NCI-H226 (cell line): ENCODE data around the gene CTF1.

Experiments
- DNase-seq: peaks from one replicate; pipeline ENCODE4 v3.0.0-alpha.2; 2015

CTF1 gene

DNA sequence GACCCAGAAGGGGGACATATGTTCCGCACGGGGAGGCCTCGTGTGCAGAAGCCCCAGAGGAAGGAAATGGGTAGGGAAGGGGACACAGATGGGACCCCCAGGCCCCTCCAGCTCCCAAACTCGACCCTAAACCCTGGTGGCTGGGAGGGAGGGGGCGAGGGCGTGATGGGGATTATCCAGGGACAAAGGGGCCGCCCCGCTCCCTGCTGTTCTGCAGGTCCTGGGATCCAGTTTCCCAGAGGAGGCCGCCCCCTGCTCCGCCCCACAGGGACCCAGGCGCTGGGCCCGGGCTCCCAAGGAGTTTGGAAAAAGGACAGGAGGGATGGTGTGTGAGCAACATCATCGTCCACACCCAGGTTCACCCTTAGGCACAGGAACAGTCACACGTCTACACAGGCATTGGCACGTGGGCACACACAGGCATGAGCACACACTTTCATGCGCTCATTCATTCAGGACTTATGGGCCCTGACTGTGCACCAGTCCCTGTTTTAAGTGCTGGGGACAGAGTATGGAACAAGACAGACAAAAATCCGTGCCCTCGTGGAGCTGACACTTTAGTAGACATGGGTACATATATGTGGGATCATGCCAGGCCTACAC is 14.1 kb downstream of the CTF1 start:
- DNase-seq, result no peak

DNA sequence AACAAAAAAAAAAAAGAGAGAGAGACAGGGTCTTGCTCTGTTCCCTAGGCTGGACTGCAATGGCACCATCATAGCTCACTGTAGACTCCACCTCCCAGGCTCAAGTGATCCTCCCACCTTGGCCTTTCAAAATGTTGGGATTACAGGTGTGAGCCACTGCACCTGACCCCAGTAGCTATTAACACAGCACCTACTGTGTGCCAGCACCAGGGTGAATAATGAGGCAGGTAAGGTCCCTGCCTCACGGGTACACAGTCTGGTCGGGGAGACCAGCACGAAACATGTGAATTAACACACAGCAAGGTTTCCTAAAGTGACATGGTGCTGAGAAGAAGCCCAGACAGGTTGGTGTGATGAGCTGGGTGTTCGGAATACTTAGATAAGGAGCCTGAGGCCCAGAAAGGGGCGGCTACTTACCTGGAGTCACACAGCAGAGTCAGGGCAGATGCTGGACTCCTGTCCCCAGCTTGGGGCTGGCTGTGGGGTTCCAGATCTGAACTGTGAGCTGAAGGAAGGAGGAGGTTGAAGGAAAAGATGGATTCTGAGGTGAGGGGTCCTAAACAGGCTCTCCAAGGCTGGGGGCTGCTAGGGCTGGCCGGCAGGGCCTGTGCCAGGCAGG is 16.5 kb downstream of the CTF1 start:
- no peak for DNase-seq

- DNase-seq, result no peak
Measured at GRCh38 chr16:30914830-30915229, 18.4 kb downstream of the CTF1 start.

DNA sequence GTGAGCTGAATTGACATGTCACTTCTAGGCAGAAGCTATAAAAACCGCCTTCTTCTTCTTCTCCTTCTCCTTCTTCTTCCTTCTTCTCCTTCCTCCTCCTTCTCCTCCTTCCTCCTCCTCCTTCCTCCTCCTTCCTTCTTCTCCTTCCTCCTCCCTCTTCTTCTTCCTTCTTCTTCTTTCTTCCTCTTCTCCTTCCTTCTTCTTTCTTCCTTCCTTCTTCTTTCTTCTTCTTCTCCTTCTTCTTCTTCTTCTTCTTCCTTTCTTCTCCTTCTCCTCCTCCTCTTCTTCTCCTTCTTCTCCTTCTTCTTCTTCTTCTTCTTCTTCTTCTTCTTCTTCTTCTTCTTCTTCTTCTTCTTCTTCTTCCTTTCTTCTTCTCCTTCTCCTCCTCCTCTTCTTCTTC is 22.2 kb downstream of the CTF1 start:
- DNase-seq, result no peak

GRCh38 chr16:30920891-30921290 is 24.5 kb downstream of the CTF1 start:
- DNase-seq, result no peak

DNA sequence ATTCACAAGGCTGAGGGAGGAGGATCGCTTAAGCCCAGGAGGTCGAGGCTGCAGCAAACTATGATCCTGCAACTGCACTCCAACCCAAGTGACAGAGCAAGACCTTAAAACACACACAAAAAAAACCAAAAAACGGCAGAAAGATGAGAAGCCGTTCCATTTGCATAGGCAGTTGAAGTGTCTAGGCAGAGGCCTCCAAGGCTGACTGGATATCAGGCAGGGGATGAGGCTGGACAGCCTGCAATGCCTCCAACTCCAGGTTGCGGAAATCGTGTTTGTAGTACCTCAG is 25.0 kb downstream of the CTF1 start:
- no peak for DNase-seq

DNA sequence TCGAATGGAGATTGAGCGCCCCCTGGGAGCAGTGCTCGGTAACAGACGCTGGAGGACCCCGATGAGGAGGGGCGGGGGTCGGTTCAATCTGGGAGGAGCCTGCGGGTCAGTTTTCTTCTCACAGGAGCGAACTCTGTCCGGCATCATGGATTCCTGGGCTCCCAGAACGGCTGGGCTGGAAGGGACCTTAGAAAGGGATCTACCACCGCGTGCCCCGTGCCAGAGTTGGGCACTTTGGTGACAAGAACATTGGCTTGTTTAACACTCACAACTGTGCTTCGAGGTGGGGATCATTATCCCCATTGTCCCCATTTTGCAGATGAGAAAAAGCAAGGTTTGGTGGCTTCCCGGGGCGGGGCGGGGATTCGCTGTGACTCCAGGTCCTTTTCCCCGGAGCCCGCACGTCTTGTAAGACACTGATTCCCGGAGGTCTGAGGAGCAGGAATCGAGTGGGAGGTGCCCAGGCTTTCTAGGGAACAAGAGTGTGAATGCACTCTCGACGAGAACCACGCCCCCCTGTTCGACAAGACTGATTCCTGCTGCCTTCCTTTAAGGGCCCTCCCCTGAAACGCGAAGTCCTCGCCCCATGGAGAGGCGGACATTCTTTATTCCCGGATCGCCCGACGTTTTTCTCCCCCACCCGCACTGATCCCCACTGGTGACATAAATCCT is 25.5 kb downstream of the CTF1 start:
- peak; percentile 87 for DNase-seq

GRCh38 chr16:30922420-30922959 is 26.1 kb downstream of the CTF1 start:
- DNase-seq, result peak; percentile 98

DNA sequence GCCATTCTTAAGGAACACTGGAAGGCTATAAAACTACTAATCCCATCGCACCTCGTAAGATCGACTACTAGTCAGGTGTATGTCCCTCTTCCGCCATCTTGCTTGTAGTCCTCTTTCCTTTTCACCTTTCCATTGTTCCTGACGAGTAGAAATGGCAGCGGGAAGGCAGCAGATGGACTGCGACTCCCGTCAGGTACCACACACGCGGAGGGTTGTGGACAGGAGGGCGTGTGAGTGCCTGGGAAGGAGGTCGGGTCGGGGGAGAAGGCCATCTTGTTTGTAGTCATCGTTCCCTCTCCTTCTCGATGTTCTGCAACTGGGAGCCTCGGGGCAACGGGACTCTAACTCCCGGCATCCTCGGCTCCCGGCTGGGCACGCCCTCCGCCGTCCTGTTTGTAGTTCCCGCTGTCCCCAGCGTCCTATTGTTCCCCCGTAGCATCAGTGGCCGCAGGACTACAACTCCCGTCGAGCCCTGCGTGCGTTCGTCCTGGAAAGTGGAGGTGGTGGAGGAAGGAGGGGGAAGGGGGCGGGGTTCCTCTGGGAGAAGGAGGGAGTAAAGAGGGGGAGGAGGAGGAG is 26.6 kb downstream of the CTF1 start:
- DNase-seq, result peak; percentile 99

DNA sequence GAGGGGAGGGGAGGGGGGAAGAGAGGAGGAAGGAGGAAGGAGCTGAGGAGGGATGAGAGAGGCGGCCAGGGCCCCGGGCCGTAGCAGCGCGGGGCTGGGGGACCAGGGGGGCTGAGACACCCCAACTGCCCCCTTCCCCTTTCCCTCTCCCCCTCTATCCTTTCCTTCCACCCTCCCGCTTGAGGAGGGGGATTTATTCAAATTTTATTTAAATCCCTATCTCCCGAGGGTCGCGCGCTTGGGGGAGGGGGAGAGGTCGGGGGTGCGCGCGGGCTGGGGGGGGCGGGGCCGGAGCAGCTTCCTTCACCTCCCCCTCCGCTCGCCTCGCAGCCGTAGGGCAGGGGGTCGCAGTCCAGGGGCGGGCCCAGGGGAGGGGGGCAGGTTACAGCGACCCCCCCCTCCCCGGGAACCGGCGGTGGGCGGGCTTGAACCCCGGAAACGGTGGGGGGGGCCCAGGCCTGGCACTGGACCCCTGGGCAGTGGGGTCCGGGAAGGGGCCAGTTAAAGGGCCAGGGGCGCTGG is 27.2 kb downstream of the CTF1 start, which contains the start of gene FBXL19:
TSS of gene FBXL19 (plus strand) at position 19 of the 522 bp plus-strand sequence. CDS start 2,183 bp downstream, outside the sequence.
- no peak for DNase-seq

DNA sequence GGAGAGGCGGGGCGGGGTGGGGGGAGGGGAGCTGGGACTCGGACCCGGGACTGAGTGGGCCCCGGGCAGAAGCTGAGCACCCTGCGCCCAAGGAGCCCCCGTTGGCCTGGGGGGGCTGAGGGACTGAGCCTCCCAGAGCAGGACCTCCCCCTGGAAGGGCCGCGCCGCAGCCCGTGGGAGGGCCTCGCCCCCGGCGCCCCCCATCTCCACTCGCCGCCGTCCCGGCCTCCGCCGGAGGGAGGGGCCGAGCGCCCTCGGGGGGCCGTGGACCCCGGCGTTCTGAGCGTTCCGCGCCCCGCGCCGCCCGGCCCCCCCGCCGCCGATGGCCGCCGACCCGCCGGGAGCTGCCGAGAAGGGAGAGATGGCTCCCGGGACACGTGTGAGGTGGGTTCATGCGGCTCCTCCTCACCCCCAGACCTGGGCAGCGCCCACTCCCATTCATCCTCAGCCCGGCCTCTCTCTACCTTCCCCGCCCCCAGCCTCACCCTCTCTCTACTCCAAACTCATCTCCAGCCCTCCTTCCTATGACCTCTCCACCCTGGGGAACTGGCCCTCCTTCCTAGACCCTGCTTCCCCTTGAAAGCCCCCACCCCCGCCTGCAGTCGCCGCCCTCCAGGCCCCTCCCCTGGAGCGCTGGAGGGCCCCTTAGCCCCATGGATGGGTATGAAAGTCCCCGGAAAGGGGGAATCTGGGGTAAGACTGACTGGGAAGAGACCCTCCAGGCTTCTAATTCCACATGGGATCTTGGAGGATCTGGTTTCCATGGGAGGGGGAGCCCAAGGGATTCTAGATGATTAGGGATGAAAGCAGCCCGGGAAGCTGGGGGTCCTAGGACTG is 27.9 kb downstream of the CTF1 start:
- DNase-seq, result no peak

DNA sequence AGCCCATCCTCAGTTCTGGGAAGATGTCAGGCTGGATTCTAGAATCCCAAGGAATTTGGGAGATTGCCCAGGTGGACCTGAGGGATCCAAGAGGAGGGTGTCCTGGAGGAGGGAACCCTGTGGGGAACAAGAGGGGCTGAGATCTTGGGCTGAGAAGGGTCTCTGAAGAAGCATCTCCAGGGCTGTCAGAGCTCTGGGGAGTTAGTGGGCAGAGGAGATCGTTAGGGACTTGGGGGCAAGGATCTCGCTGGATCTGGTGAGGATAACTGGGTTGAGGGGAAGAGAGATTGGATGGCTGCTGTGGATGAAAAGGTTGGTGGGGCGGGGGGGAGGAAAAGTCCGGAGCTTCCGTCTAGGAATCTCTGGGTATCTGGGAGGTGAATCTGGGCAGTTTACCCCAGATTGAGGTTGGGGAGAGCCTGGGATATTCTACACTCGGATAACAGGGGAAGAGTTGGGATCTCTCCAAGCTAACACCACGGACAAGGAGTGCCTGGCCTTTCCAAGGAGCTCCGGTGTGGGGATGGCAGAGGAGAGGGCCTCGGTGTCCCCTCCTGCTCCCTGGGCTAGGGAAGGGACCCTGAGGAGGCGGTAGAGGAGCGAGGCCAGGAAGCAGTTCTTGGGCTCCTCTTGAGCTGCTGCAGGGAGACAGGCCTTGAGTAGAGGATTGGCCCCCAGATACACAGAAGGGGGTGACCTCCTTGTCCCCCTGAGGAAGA is 28.7 kb downstream of the CTF1 start:
- no peak for DNase-seq

GRCh38 chr16:30925632-30925987 is 29.2 kb downstream of the CTF1 start:
- no peak for DNase-seq

- DNase-seq, result no peak
Measured at GRCh38 chr16:30925995-30926811, 29.8 kb downstream of the CTF1 start.

DNA sequence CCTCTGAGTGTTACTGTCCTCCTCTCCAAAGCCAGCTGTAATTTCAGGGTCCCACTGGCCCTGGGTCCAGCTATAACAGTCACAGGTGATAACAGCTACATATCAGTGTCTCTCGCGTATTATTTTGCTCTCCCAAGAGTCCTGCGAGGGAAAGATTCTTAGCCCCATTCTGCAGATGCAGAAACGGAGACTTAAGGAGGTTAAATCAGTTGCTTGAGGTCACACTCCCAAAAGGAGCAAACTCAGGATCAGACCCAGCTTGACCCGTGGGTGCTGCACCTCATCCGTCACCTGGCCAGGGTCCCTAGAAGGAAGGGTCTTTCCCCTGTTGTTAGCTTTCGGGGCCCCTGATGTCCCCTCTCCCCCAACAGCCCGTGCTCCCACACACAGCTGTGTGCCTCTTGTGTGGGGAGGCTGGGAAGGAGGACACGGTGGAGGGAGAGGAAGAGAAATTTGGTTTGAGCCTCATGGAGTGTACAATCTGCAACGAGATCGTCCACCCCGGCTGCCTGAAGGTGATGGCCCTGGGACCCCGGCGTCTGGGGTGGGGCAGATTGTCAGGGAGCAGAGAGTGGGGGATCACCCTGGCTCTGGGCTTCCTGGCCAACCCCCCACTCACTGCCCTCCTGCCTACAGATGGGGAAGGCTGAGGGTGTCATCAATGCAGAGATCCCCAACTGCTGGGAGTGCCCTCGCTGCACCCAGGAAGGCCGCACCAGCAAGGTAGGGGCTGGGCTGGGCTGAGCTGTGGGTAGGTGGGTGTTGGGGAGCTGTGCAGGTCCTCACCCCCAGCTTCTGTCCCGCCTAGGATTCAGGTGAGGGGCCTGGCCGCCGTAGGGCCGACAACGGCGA is 30.7 kb downstream of the CTF1 start:
- no peak for DNase-seq

DNA sequence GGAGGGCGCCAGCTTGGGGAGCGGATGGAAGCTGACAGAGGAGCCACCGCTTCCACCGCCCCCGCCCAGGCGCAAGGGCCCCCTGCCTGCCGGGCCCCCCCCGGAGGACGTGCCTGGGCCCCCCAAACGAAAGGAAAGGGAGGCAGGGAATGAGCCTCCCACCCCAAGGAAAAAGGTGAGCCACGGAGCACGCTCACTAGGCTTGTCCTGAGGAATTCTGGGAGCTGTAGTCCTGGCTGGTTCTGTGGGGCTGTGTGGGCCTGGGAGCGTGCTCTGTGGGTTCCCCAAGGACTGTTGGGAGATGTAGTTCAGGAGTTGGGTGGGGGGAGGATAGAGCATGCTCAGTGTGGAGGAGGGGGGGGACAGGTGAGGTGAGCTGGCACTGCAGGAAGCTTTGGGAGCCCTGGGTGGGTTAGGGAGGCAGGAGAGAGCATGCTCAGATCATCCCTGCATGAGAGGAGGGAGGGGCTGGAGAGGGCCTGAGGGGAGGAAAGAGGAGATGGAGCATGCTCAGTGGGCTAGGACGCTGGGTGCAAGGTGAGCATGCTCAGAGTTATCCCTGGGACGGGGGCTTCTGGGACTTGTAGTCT is 31.5 kb downstream of the CTF1 start:
- no peak for DNase-seq

- no peak for DNase-seq
Measured at GRCh38 chr16:30928390-30928789, 32.0 kb downstream of the CTF1 start.

DNA sequence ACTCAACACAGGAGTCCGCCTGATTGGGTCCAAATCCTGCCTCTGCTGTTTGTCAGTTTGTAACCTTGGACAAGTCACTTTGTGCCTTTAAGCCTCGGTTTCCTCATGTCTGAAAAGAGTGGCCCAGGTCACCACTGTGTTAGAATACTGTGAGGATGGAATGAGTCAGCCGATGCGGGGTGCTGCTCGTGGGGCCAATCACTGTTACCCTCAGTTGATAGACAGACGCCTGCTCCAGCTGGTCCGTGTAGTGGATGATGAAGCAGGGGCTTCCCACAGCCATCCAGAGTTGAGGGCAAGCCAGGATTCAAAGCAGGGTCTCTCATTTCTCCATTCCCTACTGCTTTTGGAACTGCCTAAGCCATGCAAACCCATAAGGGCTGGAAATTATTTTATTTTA is 32.8 kb downstream of the CTF1 start:
- no peak for DNase-seq

GRCh38 chr16:30930160-30930571 is 33.8 kb downstream of the CTF1 start:
- no peak for DNase-seq
